Stimulated activated naive CD8-positive, alpha-beta T cell treated with anti-CD3 and anti-CD28 coated beads, Interleukin-15, amount 100 ng/mL, for 72 hours (primary cell): ENCODE results near the gene PDK2.
A peak's percentile ranks its signal among the peaks of the same experiment; 100 is the strongest.

ENCODE experiments used
- ATAC-seq: fragments of 150-1000 bp; cut with Tn5 transposase; 2 replicates; pipeline ENCODE4 v1.10.0; 2021; ENCODE audit warnings: mild to moderate bottlenecking, moderate library complexity
- DNase-seq, 2 donors: peaks; one replicate each; pipeline ENCODE4 v3.0.0; 2021 to 2022
- H3K27ac Mint-ChIP-seq, 2 donors: one replicate each; pipeline ENCODE4 v1.8.0; 2022; ENCODE audit warnings: mild to moderate bottlenecking in 2 of 2, mixed read lengths in 2 of 2, moderate library complexity in 2 of 2
- H3K27me3 Mint-ChIP-seq: one replicate; pipeline ENCODE4 v1.8.0; 2022; ENCODE audit warnings: mixed read lengths
- H3K4me1 Mint-ChIP-seq: one replicate; pipeline ENCODE4 v1.8.0; 2022; ENCODE audit warnings: mild to moderate bottlenecking, mixed read lengths
- H3K4me3 Mint-ChIP-seq, 2 donors: one replicate each; pipeline ENCODE4 v1.8.0; 2022; ENCODE audit warnings: mild to moderate bottlenecking in 2 of 2, mixed read lengths in 2 of 2, moderate library complexity in 1 of 2
- H3K9me3 Mint-ChIP-seq, 2 donors: one replicate each; pipeline ENCODE4 v1.8.0; 2022; ENCODE audit warnings: mixed read lengths in 2 of 2

The PDK2 gene

GRCh38 chr17:50087246-50087911, 7.8 kb upstream of the PDK2 start:
- Mint-ChIP-seq H3K9me3 (no peaks in the 10 kb centered on the region), H3K27me3 (no peaks in the 10 kb centered on the region), H3K4me1 (no peaks in the 10 kb centered on the region), H3K27ac (no peak overlapping the region), H3K4me3 (no peak overlapping the region)
- ATAC-seq = peak; percentile 87
- peak; percentile 77 to 82 for DNase-seq

- H3K9me3 Mint-ChIP-seq = no peaks in the 10 kb centered on the region
- DNase-seq = no peak
- peak; percentile 16 for ATAC-seq
- no peaks in the 10 kb centered on the region for H3K27me3 Mint-ChIP-seq
- H3K4me1 Mint-ChIP-seq = no peaks in the 10 kb centered on the region
- no peak overlapping the region for H3K4me3 Mint-ChIP-seq
- H3K27ac Mint-ChIP-seq = no peak overlapping the region
Measured at GRCh38 chr17:50087912-50088405, 7.2 kb upstream of the PDK2 start.

GRCh38 chr17:50088952-50089825, 6.0 kb upstream of the PDK2 start:
- DNase-seq (no peak), ATAC-seq (no peak)
- peaks cover 1% of the 10 kb centered on the region for H3K4me1 Mint-ChIP-seq
- no peak overlapping the region for H3K27ac Mint-ChIP-seq
- H3K27me3 Mint-ChIP-seq = no peaks in the 10 kb centered on the region
- H3K4me3 Mint-ChIP-seq = no peak overlapping the region
- H3K9me3 Mint-ChIP-seq = no peaks in the 10 kb centered on the region

- no peak overlapping the region for H3K4me3 Mint-ChIP-seq
- no peaks in the 10 kb centered on the region for H3K9me3 Mint-ChIP-seq
- peaks cover 6% of the 10 kb centered on the region for H3K4me1 Mint-ChIP-seq
- H3K27me3 Mint-ChIP-seq = no peaks in the 10 kb centered on the region
- no peak for ATAC-seq
- DNase-seq = no peak
- H3K27ac Mint-ChIP-seq = no peak overlapping the region
Measured at GRCh38 chr17:50090071-50090470, 5.1 kb upstream of the PDK2 start.

GRCh38 chr17:50090971-50091917, 3.9 kb upstream of the PDK2 start:
- H3K27me3 Mint-ChIP-seq = no peaks in the 10 kb centered on the region
- DNase-seq (no peak), ATAC-seq (no peak)
- no peak overlapping the region for H3K4me3 Mint-ChIP-seq
- peaks cover 18% of the 10 kb centered on the region for H3K4me1 Mint-ChIP-seq
- H3K9me3 Mint-ChIP-seq = no peaks in the 10 kb centered on the region
- H3K27ac Mint-ChIP-seq = peak overlapping the region in 1 of 2 donors; percentile 30

- Mint-ChIP-seq H3K27ac (peak overlapping the region in 1 of 2 donors; percentile 30), H3K4me3 (no peak overlapping the region), H3K27me3 (no peaks in the 10 kb centered on the region), H3K9me3 (no peaks in the 10 kb centered on the region), H3K4me1 (peaks cover 25% of the 10 kb centered on the region)
- DNase-seq = no peak
- ATAC-seq = no peak
Measured at GRCh38 chr17:50091918-50092285, 3.2 kb upstream of the PDK2 start.

GRCh38 chr17:50093246-50093645, 1.9 kb upstream of the PDK2 start:
- Mint-ChIP-seq H3K4me3 (no peak overlapping the region), H3K4me1 (peaks cover 27% of the 10 kb centered on the region)

GRCh38 chr17:50093807-50094206, 1.3 kb upstream of the PDK2 start:
- peaks cover 27% of the 10 kb centered on the region for H3K4me1 Mint-ChIP-seq
- H3K27me3 Mint-ChIP-seq = no peaks in the 10 kb centered on the region
- H3K4me3 Mint-ChIP-seq = peak overlapping the region in 1 of 2 donors; percentile 98
- no peak for ATAC-seq
- no peak for DNase-seq
- H3K9me3 Mint-ChIP-seq = no peaks in the 10 kb centered on the region
- H3K27ac Mint-ChIP-seq = no peak overlapping the region

More at GRCh38 chr17:50093246-50093645, 1.9 kb upstream of the PDK2 start:
- Mint-ChIP-seq H3K27me3 (no peaks in the 10 kb centered on the region), H3K27ac (no peak overlapping the region), H3K9me3 (no peaks in the 10 kb centered on the region)
- ATAC-seq (no peak), DNase-seq (no peak)

- Mint-ChIP-seq H3K4me1 (peaks cover 27% of the 10 kb centered on the region), H3K4me3 (peak overlapping the region; percentile 90 to 98), H3K27ac (peak overlapping the region; percentile 92 to 93), H3K27me3 (no peaks in the 10 kb centered on the region), H3K9me3 (no peaks in the 10 kb centered on the region)
- DNase-seq (peak; percentile 88), ATAC-seq (peak; percentile 53)
Measured at GRCh38 chr17:50094243-50094752, 853 bp upstream of the PDK2 start.

- no peaks in the 10 kb centered on the region for H3K27me3 Mint-ChIP-seq
- no peaks in the 10 kb centered on the region for H3K9me3 Mint-ChIP-seq
- H3K27ac Mint-ChIP-seq = peak overlapping the region; percentile 92 to 93
- ATAC-seq (no peak), DNase-seq (no peak)
- peaks cover 34% of the 10 kb centered on the region for H3K4me1 Mint-ChIP-seq
- peak overlapping the region; percentile 90 to 98 for H3K4me3 Mint-ChIP-seq
Measured at GRCh38 chr17:50095626-50096037, 481 bp downstream of the PDK2 start.

GRCh38 chr17:50096092-50096491, 941 bp downstream of the PDK2 start:
- H3K4me3 Mint-ChIP-seq = peak overlapping the region; percentile 90 to 98
- H3K9me3 Mint-ChIP-seq = no peaks in the 10 kb centered on the region
- peaks cover 34% of the 10 kb centered on the region for H3K4me1 Mint-ChIP-seq
- DNase-seq (no peak), ATAC-seq (no peak)
- no peaks in the 10 kb centered on the region for H3K27me3 Mint-ChIP-seq
- peak overlapping the region in 1 of 2 donors; percentile 93 for H3K27ac Mint-ChIP-seq

- peaks cover 34% of the 10 kb centered on the region for H3K4me1 Mint-ChIP-seq
- H3K4me3 Mint-ChIP-seq = no peak overlapping the region
- DNase-seq = no peak
- no peak overlapping the region for H3K27ac Mint-ChIP-seq
- no peak for ATAC-seq
- no peaks in the 10 kb centered on the region for H3K27me3 Mint-ChIP-seq
- H3K9me3 Mint-ChIP-seq = no peaks in the 10 kb centered on the region
Measured at GRCh38 chr17:50096758-50097157, 1.6 kb downstream of the PDK2 start.

- Mint-ChIP-seq H3K27me3 (no peaks in the 10 kb centered on the region), H3K9me3 (no peaks in the 10 kb centered on the region), H3K27ac (no peak overlapping the region), H3K4me3 (no peak overlapping the region), H3K4me1 (peaks cover 34% of the 10 kb centered on the region)
- no peak for ATAC-seq
- DNase-seq = no peak
Measured at GRCh38 chr17:50097455-50097854, 2.3 kb downstream of the PDK2 start.

- H3K4me1 Mint-ChIP-seq = peaks cover 34% of the 10 kb centered on the region
- no peaks in the 10 kb centered on the region for H3K27me3 Mint-ChIP-seq
- no peak overlapping the region for H3K4me3 Mint-ChIP-seq
- no peak for DNase-seq
- ATAC-seq = no peak
- no peaks in the 10 kb centered on the region for H3K9me3 Mint-ChIP-seq
- peak overlapping the region in 1 of 2 donors; percentile 31 for H3K27ac Mint-ChIP-seq
Measured at GRCh38 chr17:50097926-50098325, 2.8 kb downstream of the PDK2 start.

GRCh38 chr17:50098583-50098982, 3.4 kb downstream of the PDK2 start:
- H3K27me3 Mint-ChIP-seq = no peaks in the 10 kb centered on the region
- no peaks in the 10 kb centered on the region for H3K9me3 Mint-ChIP-seq
- H3K4me1 Mint-ChIP-seq = peaks cover 34% of the 10 kb centered on the region
- DNase-seq (no peak), ATAC-seq (no peak)
- H3K4me3 Mint-ChIP-seq = no peak overlapping the region
- no peak overlapping the region for H3K27ac Mint-ChIP-seq
